HepG2 (cell line): ENCODE data around the gene ZMYND8. TPM values are rescaled to one million over a fixed set of nuclear protein-coding genes. Genes with fewer than 3 reads are reported as not detected.

Source experiments
- ATAC-seq: fragments of 200-7000 bp; cut with Tn5 transposase; 3 replicates; pipeline ENCODE4 v1.9.1; 2020; ENCODE audit warnings: mild to moderate bottlenecking, moderate library complexity
- BruUV-seq: library from RNA; stranded (reverse); fragments of 400-500 nt; replicated peaks from 2 replicates; lab custom pipeline; 2021; lab: Mats Ljungman, UMichigan
- CTCF ChIA-PET: fragments of 300-600 bp; formaldehyde crosslinking; extraction: SDS; loops from one replicate; lab custom pipeline; 2021; ENCODE audit warnings: low total read pairs, inconsistent platforms, low intra/inter-chr PET ratio; lab: Yijun Ruan, JAX
- POLR2A ChIA-PET: fragments of 350-600 bp; sonication (Branson Sonifier 250); formaldehyde crosslinking; loops from one replicate; lab custom pipeline; 2020; ENCODE audit warnings: antibody characterized with exemption, inconsistent platforms; lab: Yijun Ruan, JAX
- DNase-seq: peaks from one replicate; pipeline ENCODE4 v3.0.0-alpha.2; 2015; ENCODE audit warnings: low spot score
- FAIRE-seq: peaks from 3 replicates; lab custom pipeline; 2011; peaks lifted over from hg19 to GRCh38; lab: Jason Lieb, UNC
- H2AFZ ChIP-seq: one replicate; pipeline ENCODE4 v1.6.1; 2011; ENCODE audit warnings: low read length, inconsistent platforms
- H3K27ac ChIP-seq: fragments of 300-600 bp; 3 replicates; pipeline ENCODE4 v1.8.0; 2011; ENCODE audit warnings: mixed run types, mild to moderate bottlenecking, mixed read lengths, low read length, inconsistent platforms; ENCODE audit not compliant: insufficient read depth; ENCODE audit errors: extremely low read length
- H3K27me3 ChIP-seq, 2 experiments: fragments of 200-600 bp in 1 of 2; 2 replicates in 1 of 2; 3 replicates in 1 of 2; pipeline versions ENCODE4 v1.6.0 to v1.8.0; 2011; ENCODE audit warnings: low read length in 2 of 2, mild to moderate bottlenecking in 2 of 2, moderate library complexity in 2 of 2, inconsistent platforms in 1 of 2; ENCODE audit not compliant: insufficient read depth in 2 of 2, control insufficient read depth in 1 of 2
- H3K36me3 ChIP-seq, 2 experiments: fragments of 200-600 bp in 1 of 2; replicated peaks in 1 of 2; 2 replicates in 1 of 2; 3 replicates in 1 of 2; pipeline versions ENCODE4 v1.5.1 to v1.8.0; 2011; ENCODE audit warnings: low read length in 2 of 2, inconsistent platforms in 1 of 2; ENCODE audit not compliant: insufficient read depth in 2 of 2, control insufficient read depth in 1 of 2
- H3K4me1 ChIP-seq: 2 replicates; pipeline ENCODE4 v1.5.1; 2012; ENCODE audit warnings: low read length, inconsistent platforms; ENCODE audit not compliant: insufficient read depth
- H3K4me2 ChIP-seq: 2 replicates; pipeline ENCODE4 v1.6.0; 2011; ENCODE audit warnings: low read depth, low read length, inconsistent platforms
- H3K4me3 ChIP-seq, 3 experiments: fragments of 200-600 bp in 1 of 3; sonication (generic), shearing (Covaris generic) in 1 of 3; replicated peaks in 1 of 3; 2 replicates each; pipeline ENCODE4 v1.5.1; 2011 to 2016; ENCODE audit warnings: low read length in 3 of 3, inconsistent platforms in 2 of 3, low read depth in 2 of 3, mild to moderate bottlenecking in 2 of 3, control low read depth in 1 of 3, mixed read lengths in 1 of 3; ENCODE audit not compliant: insufficient read depth in 1 of 3
- H3K79me2 ChIP-seq: one replicate; pipeline ENCODE4 v1.6.1; 2011; ENCODE audit warnings: low read length, inconsistent platforms; ENCODE audit not compliant: insufficient read depth
- H3K9ac ChIP-seq: 2 replicates; pipeline ENCODE4 v1.6.0; 2011; ENCODE audit warnings: mild to moderate bottlenecking, low read depth, low read length, inconsistent platforms; ENCODE audit not compliant: insufficient read depth
- H3K9me3 ChIP-seq: 2 replicates; pipeline ENCODE4 v1.5.1; 2012; ENCODE audit warnings: mild to moderate bottlenecking, low read length
- H4K20me1 ChIP-seq: 2 replicates; pipeline ENCODE4 v1.6.0; 2011; ENCODE audit warnings: inconsistent platforms, mild to moderate bottlenecking, low read length, moderate library complexity; ENCODE audit not compliant: insufficient read depth
- GABPB1 ChIP-seq: IDR thresholded peaks from 2 replicates; pipeline ENCODE4 v1.6.1; 2016; ENCODE audit warnings: mild to moderate bottlenecking, missing genetic modification reagents, moderate library complexity, missing compliant biosample characterization
- HMG20A ChIP-seq: IDR thresholded peaks from 2 replicates; pipeline ENCODE4 v1.6.1; 2016; ENCODE audit warnings: borderline replicate concordance
- KDM3A ChIP-seq: IDR thresholded peaks from 2 replicates; pipeline ENCODE4 v1.6.1; 2018; ENCODE audit warnings: low read depth, missing compliant biosample characterization
- MAFG ChIP-seq: sonication (generic); formaldehyde crosslinking; IDR thresholded peaks from 2 replicates; pipeline ENCODE4 v1.5.1; 2020; ENCODE audit warnings: mild to moderate bottlenecking, missing genetic modification reagents
- MTA1 ChIP-seq: sonication (generic); formaldehyde crosslinking; IDR thresholded peaks from 2 replicates; pipeline ENCODE4 v1.4.0; 2020; ENCODE audit warnings: missing genetic modification reagents, mild to moderate bottlenecking, borderline replicate concordance
- SIX4 ChIP-seq: sonication (generic); formaldehyde crosslinking; IDR thresholded peaks from 2 replicates; pipeline ENCODE4 v1.4.0; 2020; ENCODE audit warnings: missing genetic modification reagents
- SOX13 ChIP-seq, 3 experiments: fragments of 450-650 bp in 1 of 3; sonication (generic) in 1 of 3; formaldehyde crosslinking in 1 of 3; IDR thresholded peaks in 2 of 3; conservative IDR thresholded peaks in 1 of 3; 2 replicates each; pipeline versions ENCODE4 v1.5.0 to v1.6.1; 2016 to 2020; ENCODE audit warnings: antibody characterized with exemption in 1 of 3, mild to moderate bottlenecking in 1 of 3, missing compliant biosample characterization in 1 of 3, missing genetic modification reagents in 1 of 3, moderate library complexity in 1 of 3
- SRF ChIP-seq: IDR thresholded peaks from 2 replicates; pipeline ENCODE4 v1.6.1; 2011; ENCODE audit warnings: mild to moderate bottlenecking, low read depth, low read length, moderate library complexity
- TOPORS ChIP-seq: sonication (generic); formaldehyde crosslinking; IDR thresholded peaks from 2 replicates; pipeline ENCODE4 v1.8.0; 2023; ENCODE audit warnings: mild to moderate bottlenecking, missing genetic modification reagents
- ZFP41 ChIP-seq: sonication (generic); formaldehyde crosslinking; IDR thresholded peaks from 2 replicates; pipeline ENCODE4 v1.4.0; 2020; ENCODE audit warnings: mild to moderate bottlenecking, missing genetic modification reagents, borderline replicate concordance
- ZKSCAN5 ChIP-seq: sonication (generic); formaldehyde crosslinking; IDR thresholded peaks from 2 replicates; pipeline ENCODE4 v1.5.1; 2020; ENCODE audit warnings: mild to moderate bottlenecking, missing genetic modification reagents
- ZNF256 ChIP-seq: sonication (generic); formaldehyde crosslinking; conservative IDR thresholded peaks from 2 replicates; pipeline ENCODE4 v1.4.0; 2020; ENCODE audit warnings: missing genetic modification reagents
- ZNF260 ChIP-seq: sonication (generic); formaldehyde crosslinking; IDR thresholded peaks from 2 replicates; pipeline ENCODE4 v1.4.0; 2020; ENCODE audit warnings: missing genetic modification reagents, low read depth, mild to moderate bottlenecking, borderline replicate concordance
- ZNF331 ChIP-seq: sonication (generic); formaldehyde crosslinking; IDR thresholded peaks from 2 replicates; pipeline ENCODE4 v1.4.0; 2020; ENCODE audit warnings: missing genetic modification reagents
- ZNF589 ChIP-seq: sonication (generic); formaldehyde crosslinking; conservative IDR thresholded peaks from 2 replicates; pipeline ENCODE4 v1.8.0; 2022; ENCODE audit warnings: mild to moderate bottlenecking, moderate library complexity, missing genetic modification reagents
- ZNF704 ChIP-seq: sonication (generic); formaldehyde crosslinking; IDR thresholded peaks from 2 replicates; pipeline ENCODE4 v1.8.1; 2023; ENCODE audit warnings: mild to moderate bottlenecking, inconsistent platforms, moderate library complexity, missing genetic modification reagents, borderline replicate concordance
- ZUFSP ChIP-seq: sonication (generic); formaldehyde crosslinking; IDR thresholded peaks from 2 replicates; pipeline ENCODE4 v1.9.0; 2021; ENCODE audit warnings: missing genetic modification reagents, mild to moderate bottlenecking, borderline replicate concordance
- WGBS: methylation state at CpG from one replicate; pipeline ENCODE4 v1.1.6; 2017; ENCODE audit warnings: low lambda C conversion rate; 5-methylcytosine and 5-hydroxymethylcytosine counted together
- in situ Hi-C: cut with HindIII; loops from 2 replicates; pipeline ENCODE4 v1.10.0; 2017; ENCODE audit warnings: low pct_unique_long_range_greater_than_20kb; ENCODE audit not compliant: extremely low pct_ligation_motif_present
- intact Hi-C: fragments of 100-400 bp; cut with micrococcal nuclease; formaldehyde crosslinking; loops from one replicate; pipeline ENCODE4 v1.10.0; 2022; ENCODE audit not compliant: unreplicated experiment
- polyA plus RNA-seq, 8 experiments: library from polyadenylated mRNA; depleted of rRNA in 3 of 8; stranded (reverse) in 7 of 8; unstranded in 1 of 8; fragments of >200 nt; fragmentation: Illumina TruSeq in 4 of 8; extraction: Trizol in 4 of 8; gene quantifications; 2 replicates each; pipeline versions ENCODE4 v1.2.1 to v1.2.3, GENCODE V29; 2011 to 2016; ENCODE audit warnings: low read depth in 4 of 8, missing spikeins in 1 of 8, mixed read lengths in 1 of 8; ENCODE audit not compliant: insufficient read depth in 1 of 8
- total RNA-seq, 5 experiments: library from RNA; depleted of rRNA; stranded (reverse); fragments of >200 nt; fragmentation: Illumina TruSeq; extraction: Trizol; gene quantifications; 2 replicates each; pipeline ENCODE4 v1.2.3, GENCODE V29; 2016; ENCODE audit warnings: low read depth in 1 of 5

ZMYND8 gene
- total and polyA plus RNA-seq, 2 of the 13 experiments (the other 11 are each of a cell fraction or from before 2014, with no cell fraction given) = 53.9 to 84.7 TPM

- TF ChIP-seq SRF (no peak), GABPB1 (CRISPR knock-in tag) (no peak), ZNF589 (CRISPR knock-in tag) (no peak), KDM3A (no peak), ZKSCAN5 (CRISPR knock-in tag) (no peak), ZNF704 (no peak)
- Histone ChIP-seq H3K27me3 (peaks cover 8 to 39% of the 10 kb centered on the region in 2 experiments; a peak in 4 of 5 replicates), H2AFZ (no peak overlapping the region), H3K27ac (no peak overlapping the region), H3K9ac (no peak overlapping the region), H3K36me3 (no peaks in the 10 kb centered on the region), H3K79me2 (no peaks in the 10 kb centered on the region), H3K4me1 (peaks cover 8% of the 10 kb centered on the region), H3K9me3 (no peaks in the 10 kb centered on the region), H4K20me1 (no peaks in the 10 kb centered on the region), H3K4me3 (no peak overlapping the region), H3K4me2 (no peak overlapping the region)
- no TSS peak for BruUV-seq
- ATAC-seq (no peak), DNase-seq (no peak), FAIRE-seq (no peak)
- intact Hi-C loops (no loop called here), in situ Hi-C loops (no loop called here)
- WGBS = 29% methylated on average over 1 of the region's 1 CpG
- POLR2A ChIA-PET = no interaction called here
- CTCF ChIA-PET = no interaction called here
These were observed 177.6 kb downstream of the ZMYND8 start for GRCh38 chr20:47178851-47179250.

- no peaks in the 10 kb centered on the region for H4K20me1 ChIP-seq
- H3K36me3 ChIP-seq = no peaks in the 10 kb centered on the region
- FAIRE-seq (no peak), ATAC-seq (no peak), DNase-seq (no peak)
- no peak overlapping the region for H3K9ac ChIP-seq
- H3K4me3 ChIP-seq = no peak overlapping the region
- CTCF ChIA-PET = no interaction called here
- H3K27me3 ChIP-seq = peaks cover 8 to 35% of the 10 kb centered on the region in 2 experiments; a peak in 4 of 5 replicates
- POLR2A ChIA-PET = no interaction called here
- in situ Hi-C loops (no loop called here), intact Hi-C loops (no loop called here)
- H2AFZ ChIP-seq = no peak overlapping the region
- BruUV-seq = no TSS peak
- 22% methylated on average over 3 of the region's 3 CpGs for WGBS
- H3K79me2 ChIP-seq = no peaks in the 10 kb centered on the region
- no peak overlapping the region for H3K27ac ChIP-seq
- H3K4me1 ChIP-seq = peaks cover 8% of the 10 kb centered on the region
- H3K9me3 ChIP-seq = no peaks in the 10 kb centered on the region
- H3K4me2 ChIP-seq = no peak overlapping the region
- TF ChIP-seq ZFP41 (CRISPR knock-in tag) (no peak), SOX13 (IDR thresholded peaks at IDR 0.05) (no peak), SOX13 (CRISPR knock-in tag; conservative IDR thresholded peaks at IDR 0.05 in 1 of 2, IDR thresholded peaks at IDR 0.05 in 1 of 2) (no peak), ZNF256 (no peak), SIX4 (no peak), ZUFSP (CRISPR knock-in tag) (no peak), HMG20A (no peak), ZNF331 (CRISPR knock-in tag) (no peak), MTA1 (CRISPR knock-in tag) (no peak), ZNF260 (CRISPR knock-in tag) (no peak), TOPORS (CRISPR knock-in tag) (no peak), MAFG (CRISPR knock-in tag) (no peak)
These were observed 178.2 kb downstream of the ZMYND8 start for GRCh38 chr20:47178277-47178676.
